Smooth muscle cell of the brain vasculature (primary cell): ENCODE data around the gene GSKIP.
"Not testable (repeated sequence)": the region's sequence is repeated elsewhere in the genome, so short reads cannot be mapped to it uniquely, and the experiment has no call there.

Experiments
- DNase-seq: peaks from one replicate; pipeline ENCODE4 v3.0.0-alpha.2; 2012; ENCODE audit warnings: low read depth, low spot score

Gene GSKIP

GRCh38 chr14:96362965-96363750 is at the start of gene GSKIP, which contains the start of gene ATG2B:
TSS of gene GSKIP (plus strand) at chr14:96363526. CDS start at chr14:96382248, 18,722 bp downstream.
TSS of gene ATG2B (minus strand) at chr14:96363341. CDS start at chr14:96362976, 365 bp downstream.
- peak; percentile 74 for DNase-seq

- no peak for DNase-seq
Observed at GRCh38 chr14:96316087-96316486, 47.2 kb upstream of the GSKIP start.

- no peak for DNase-seq
Observed at GRCh38 chr14:96318836-96319235, 44.5 kb upstream of the GSKIP start.

GRCh38 chr14:96320605-96321004 is 42.7 kb upstream of the GSKIP start:
- DNase-seq = no peak

- no peak for DNase-seq
Observed at GRCh38 chr14:96324219-96324618, 39.1 kb upstream of the GSKIP start.

- DNase-seq = no peak
Observed at GRCh38 chr14:96338551-96338950, 24.8 kb upstream of the GSKIP start.

- DNase-seq = no peak
Observed at GRCh38 chr14:96341323-96341722, 22.0 kb upstream of the GSKIP start.

GRCh38 chr14:96345669-96346068 is 17.7 kb upstream of the GSKIP start:
- DNase-seq = no peak

- DNase-seq = not testable (repeated sequence)
Observed at GRCh38 chr14:96347957-96348356, 15.4 kb upstream of the GSKIP start.

- DNase-seq = no peak
Observed at GRCh38 chr14:96349286-96350075, 13.8 kb upstream of the GSKIP start.

- no peak for DNase-seq
Observed at GRCh38 chr14:96351986-96352385, 11.3 kb upstream of the GSKIP start.

GRCh38 chr14:96352708-96353107 is 10.6 kb upstream of the GSKIP start:
- no peak for DNase-seq

GRCh38 chr14:96354246-96354645 is 9.1 kb upstream of the GSKIP start:
- DNase-seq = no peak

GRCh38 chr14:96357216-96357615 is 6.1 kb upstream of the GSKIP start:
- no peak for DNase-seq

- DNase-seq = no peak
Observed at GRCh38 chr14:96359959-96360358, 3.4 kb upstream of the GSKIP start.

GRCh38 chr14:96362071-96362964 is 1.0 kb upstream of the GSKIP start:
- DNase-seq = no peak

GRCh38 chr14:96363751-96364336 is 518 bp downstream of the GSKIP start:
- no peak for DNase-seq

- DNase-seq = no peak
Observed at GRCh38 chr14:96364962-96365361, 1.6 kb downstream of the GSKIP start.

GRCh38 chr14:96368534-96368933 is 5.2 kb downstream of the GSKIP start:
- no peak for DNase-seq

GRCh38 chr14:96370528-96370927 is 7.2 kb downstream of the GSKIP start:
- DNase-seq = no peak

- DNase-seq = no peak
Observed at GRCh38 chr14:96373538-96373937, 10.2 kb downstream of the GSKIP start.
